B cell (primary cell): ENCODE measurements around the gene SEC16B. TPM values are rescaled to one million over a fixed set of nuclear protein-coding genes. Genes with fewer than 3 reads are reported as not detected.
A peak's percentile ranks its signal among the peaks of the same experiment; 100 is the strongest.

Source experiments
- ATAC-seq: fragments of 200-7000 bp; cut with Tn5 transposase; one replicate; pipeline ENCODE4 v1.10.0; 2021; ENCODE audit warnings: low read depth, mild to moderate bottlenecking, moderate number of reproducible peaks, moderate library complexity
- CTCF ChIA-PET: fragments of 350-600 bp; sonication (Branson Sonifier 250); formaldehyde crosslinking; loops from one replicate; lab custom pipeline; 2021; ENCODE audit warnings: antibody characterized with exemption, inconsistent platforms; lab: Charles Lee
- POLR2A ChIA-PET: fragments of 350-600 bp; sonication (Branson Sonifier 250); formaldehyde crosslinking; loops from one replicate; lab custom pipeline; 2021; ENCODE audit warnings: antibody characterized with exemption; lab: Charles Lee
- DNase-seq: peaks from one replicate; pipeline ENCODE4 v3.0.0; 2013
- H2AFZ ChIP-seq: 2 replicates; pipeline ENCODE4 v1.6.1; 2012; ENCODE audit warnings: mild to moderate bottlenecking, low read depth, low read length; ENCODE audit not compliant: insufficient read depth, poor library complexity, severe bottlenecking
- H3K27ac ChIP-seq, 2 donors: 1 replicate in 1 of 2; 2 replicates in 1 of 2; pipeline ENCODE4 v1.5.1; 2012 to 2013; ENCODE audit warnings: low read length in 2 of 2, mild to moderate bottlenecking in 2 of 2, moderate library complexity in 1 of 2
- H3K27me3 ChIP-seq, 4 experiments: fragments of 200-600 bp in 1 of 4; sonication (generic) in 1 of 4; replicated peaks in 1 of 4; 1 replicate in 2 of 4; 2 replicates in 2 of 4; pipeline versions ENCODE4 v1.6.1 to v1.7.0; 2013 to 2016; ENCODE audit warnings: low read length in 3 of 4, mild to moderate bottlenecking in 2 of 4, mixed read lengths in 1 of 4, moderate library complexity in 1 of 4; ENCODE audit not compliant: insufficient read depth in 4 of 4, control insufficient read depth in 3 of 4; ENCODE audit errors: control extremely low read depth in 1 of 4
- H3K36me3 ChIP-seq, 2 experiments: replicated peaks in 1 of 2; 1 replicate in 1 of 2; 2 replicates in 1 of 2; pipeline versions ENCODE4 v1.6.1 to v1.7.1; 2013; ENCODE audit warnings: low read length in 1 of 2; ENCODE audit not compliant: insufficient read depth in 2 of 2, control insufficient read depth in 1 of 2; ENCODE audit errors: control extremely low read depth in 1 of 2, extremely low read depth in 1 of 2
- H3K4me1 ChIP-seq, 2 donors: fragments of 200-600 bp in 1 of 2; sonication (generic) in 1 of 2; 1 replicate in 1 of 2; 2 replicates in 1 of 2; pipeline versions ENCODE4 v1.5.1 to v1.6.1; 2013 to 2017; ENCODE audit warnings: low read length in 2 of 2; ENCODE audit not compliant: control insufficient read depth in 2 of 2, insufficient read depth in 2 of 2
- H3K4me2 ChIP-seq: replicated peaks from 2 replicates; pipeline ENCODE3; 2012; ENCODE audit warnings: mild to moderate bottlenecking, low read depth, low read length; ENCODE audit not compliant: poor library complexity, severe bottlenecking
- H3K4me3 ChIP-seq, 5 experiments: fragments of 200-600 bp in 1 of 5; sonication (generic) in 1 of 5; 1 replicate in 3 of 5; 2 replicates in 2 of 5; pipeline versions ENCODE4 v1.5.1 to v1.7.0; 2011 to 2016; ENCODE audit warnings: low read length in 4 of 5, mild to moderate bottlenecking in 4 of 5, low read depth in 2 of 5, control low read depth in 1 of 5, moderate library complexity in 1 of 5; ENCODE audit not compliant: insufficient read depth in 1 of 5; ENCODE audit errors: control extremely low read depth in 1 of 5, extremely low read depth in 1 of 5
- H3K79me2 ChIP-seq: fragments of 200-600 bp; sonication (generic); one replicate; pipeline ENCODE4 v1.6.0; 2016; ENCODE audit warnings: low read length; ENCODE audit not compliant: control insufficient read depth, insufficient read depth
- H3K9ac ChIP-seq: fragments of 200-600 bp; sonication (generic); 2 replicates; pipeline ENCODE4 v1.6.1; 2017; ENCODE audit warnings: mild to moderate bottlenecking, low read length, moderate library complexity
- H3K9me3 ChIP-seq, 3 donors: one replicate each; pipeline versions ENCODE4 v1.6.1 to v1.7.1; 2013; ENCODE audit warnings: low read length in 2 of 3; ENCODE audit not compliant: control insufficient read depth in 2 of 3, insufficient read depth in 1 of 3; ENCODE audit errors: control extremely low read depth in 1 of 3
- H4K20me1 ChIP-seq: 2 replicates; pipeline ENCODE4 v1.6.0; 2012; ENCODE audit warnings: mild to moderate bottlenecking, low read length; ENCODE audit not compliant: insufficient read depth, control insufficient read depth, poor library complexity, severe bottlenecking
- H3K27ac Mint-ChIP-seq: one replicate; pipeline ENCODE4 v1.8.0; 2021; ENCODE audit warnings: mixed read lengths
- H3K27me3 Mint-ChIP-seq: one replicate; pipeline ENCODE4 v1.8.0; 2021; ENCODE audit warnings: mixed read lengths
- H3K4me1 Mint-ChIP-seq: one replicate; pipeline ENCODE4 v1.8.0; 2021; ENCODE audit warnings: mixed read lengths
- H3K4me3 Mint-ChIP-seq: one replicate; pipeline ENCODE4 v1.8.0; 2021; ENCODE audit warnings: mixed read lengths
- H3K9me3 Mint-ChIP-seq: one replicate; pipeline ENCODE4 v1.8.0; 2022; ENCODE audit warnings: mixed read lengths; ENCODE audit not compliant: insufficient read depth
- EZH2 ChIP-seq: IDR thresholded peaks from 2 replicates; pipeline ENCODE4 v1.6.1; 2012; ENCODE audit warnings: borderline replicate concordance, low read depth, mild to moderate bottlenecking, moderate library complexity, low read length; ENCODE audit not compliant: insufficient read depth, poor library complexity, severe bottlenecking
- WGBS: methylation state at CpG from one replicate; pipeline ENCODE4 v1.1.5; 2013; ENCODE audit warnings: missing lambda C conversion rate; ENCODE audit not compliant: insufficient coverage; 5-methylcytosine and 5-hydroxymethylcytosine counted together
- intact Hi-C: fragments of 100-400 bp; cut with micrococcal nuclease; formaldehyde crosslinking; loops from one replicate; pipeline ENCODE4 v1.10.0; 2022
- polyA plus RNA-seq: library from polyadenylated mRNA; depleted of rRNA; stranded (reverse); fragments of >200 nt; gene quantifications from 2 replicates; pipeline ENCODE4 v1.2.3, GENCODE V29; 2012
- total RNA-seq, 2 donors: library from RNA; stranded (reverse); fragments of 120-200 nt in 1 of 2; gene quantifications; 1 replicate in 1 of 2; 2 replicates in 1 of 2; pipeline versions ENCODE4 v1.2.3 to v1.2.4, GENCODE V29; 2013 to 2022
- TF ChIP-seq, protein P1 (sequence below): fragments of 200-600 bp; IDR thresholded peaks from one replicate; pipeline ENCODE4 v1.8.0; 2022; ENCODE audit warnings: antibody characterized with exemption, mild to moderate bottlenecking

Gene SEC16B
- total and polyA plus RNA-seq, 2 donors (not counting 1 experiment from before 2014, with no cell fraction given): 0.03 to 0.10 TPM

DNA sequence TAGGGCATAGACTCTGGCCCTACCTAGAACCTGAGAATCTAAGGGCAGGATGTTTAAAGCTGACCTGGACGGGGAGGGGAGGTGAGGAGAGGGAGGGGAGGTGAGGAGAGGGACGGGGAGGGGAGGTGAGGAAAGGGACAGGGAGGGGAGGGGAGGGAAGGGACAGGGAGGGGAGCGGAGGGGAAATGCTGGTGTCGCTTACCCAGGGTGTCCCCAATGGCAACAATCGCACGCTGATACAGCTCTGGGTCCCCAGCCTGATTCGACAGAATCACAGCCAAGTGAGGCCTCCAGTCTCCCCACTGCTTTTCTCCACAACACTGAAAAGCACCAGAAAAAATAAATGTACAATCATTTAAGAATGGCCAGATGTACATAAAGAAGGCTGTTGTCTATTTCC lies 22.2 kb downstream of the SEC16B start:
- no peaks in the 10 kb centered on the region for H3K36me3 ChIP-seq
- H3K27ac ChIP-seq: no peak overlapping the region
- H3K4me1 ChIP-seq: no peaks in the 10 kb centered on the region
- H3K27me3 ChIP-seq: no peaks in the 10 kb centered on the region
- Mint-ChIP-seq H3K9me3 (no peaks in the 10 kb centered on the region), H3K27ac (no peak overlapping the region), H3K4me3 (no peak overlapping the region), H3K27me3 (peaks cover 8% of the 10 kb centered on the region), H3K4me1 (no peaks in the 10 kb centered on the region)
- no peak for DNase-seq
- no peak for TF ChIP-seq EZH2
- TF ChIP-seq, protein P1, sequence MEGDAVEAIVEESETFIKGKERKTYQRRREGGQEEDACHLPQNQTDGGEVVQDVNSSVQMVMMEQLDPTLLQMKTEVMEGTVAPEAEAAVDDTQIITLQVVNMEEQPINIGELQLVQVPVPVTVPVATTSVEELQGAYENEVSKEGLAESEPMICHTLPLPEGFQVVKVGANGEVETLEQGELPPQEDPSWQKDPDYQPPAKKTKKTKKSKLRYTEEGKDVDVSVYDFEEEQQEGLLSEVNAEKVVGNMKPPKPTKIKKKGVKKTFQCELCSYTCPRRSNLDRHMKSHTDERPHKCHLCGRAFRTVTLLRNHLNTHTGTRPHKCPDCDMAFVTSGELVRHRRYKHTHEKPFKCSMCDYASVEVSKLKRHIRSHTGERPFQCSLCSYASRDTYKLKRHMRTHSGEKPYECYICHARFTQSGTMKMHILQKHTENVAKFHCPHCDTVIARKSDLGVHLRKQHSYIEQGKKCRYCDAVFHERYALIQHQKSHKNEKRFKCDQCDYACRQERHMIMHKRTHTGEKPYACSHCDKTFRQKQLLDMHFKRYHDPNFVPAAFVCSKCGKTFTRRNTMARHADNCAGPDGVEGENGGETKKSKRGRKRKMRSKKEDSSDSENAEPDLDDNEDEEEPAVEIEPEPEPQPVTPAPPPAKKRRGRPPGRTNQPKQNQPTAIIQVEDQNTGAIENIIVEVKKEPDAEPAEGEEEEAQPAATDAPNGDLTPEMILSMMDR: no peak
- POLR2A ChIA-PET: no interaction called here
- H3K9ac ChIP-seq: no peak overlapping the region
- no peak overlapping the region for H3K4me2 ChIP-seq
- H4K20me1 ChIP-seq: no peaks in the 10 kb centered on the region
- H3K79me2 ChIP-seq: no peaks in the 10 kb centered on the region
- CTCF ChIA-PET: no interaction called here
- ATAC-seq: no peak
- intact Hi-C loops: loop anchor here (5.0 kb wide), 1 partner anchor 1390 kb away; no protein-coding TSS in a partner anchor
- H3K4me3 ChIP-seq: no peak overlapping the region
- 80% methylated on average over 3 of the region's 7 CpGs for WGBS
- H2AFZ ChIP-seq: no peak overlapping the region
- H3K9me3 ChIP-seq: no peaks in the 10 kb centered on the region

DNA sequence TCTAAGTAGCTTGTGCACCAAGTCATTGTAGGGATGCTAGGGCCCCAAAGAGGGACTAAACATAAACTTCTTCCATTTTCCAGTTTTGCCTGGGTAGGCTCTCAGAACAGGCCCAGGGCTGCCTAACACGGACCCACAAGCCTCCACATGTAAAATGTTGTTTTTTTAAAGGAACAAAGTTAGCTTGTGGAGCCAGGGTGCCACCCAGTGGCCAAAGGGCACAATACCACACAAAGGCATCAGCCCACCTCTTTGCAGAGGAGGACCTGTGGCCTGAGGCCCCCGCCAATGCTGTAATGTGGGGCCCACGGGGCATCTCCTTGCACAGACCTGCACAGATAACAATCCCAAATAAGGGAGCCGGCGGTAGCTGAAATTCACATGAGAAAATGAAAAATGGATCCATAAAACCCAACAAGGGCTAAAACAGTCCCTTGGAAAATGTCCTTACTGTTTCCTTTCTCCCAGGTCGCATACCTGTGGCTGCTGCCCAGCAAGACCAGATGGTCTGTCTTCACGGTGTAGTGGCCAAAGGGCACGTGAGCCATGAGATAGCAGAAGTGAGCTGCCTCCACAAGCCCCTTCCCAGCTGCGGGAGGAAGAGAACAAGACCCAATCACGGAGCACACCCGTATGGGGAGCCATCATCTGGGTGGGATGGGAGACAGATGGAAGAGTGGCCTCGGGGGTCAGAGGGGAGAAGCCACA lies 23.8 kb downstream of the SEC16B start:
- ChIA-PET POLR2A (no interaction called here), CTCF (interaction anchor here (0.8 to 1.2 kb wide), 2 partner anchors 10 to 72 kb away, joined by 4 read pairs; no protein-coding TSS in a partner anchor)
- peaks cover 8% of the 10 kb centered on the region for H3K27me3 Mint-ChIP-seq
- H3K79me2 ChIP-seq: no peaks in the 10 kb centered on the region
- no peak overlapping the region for H3K27ac Mint-ChIP-seq
- H2AFZ ChIP-seq: no peak overlapping the region
- H3K36me3 ChIP-seq: no peaks in the 10 kb centered on the region
- no peaks in the 10 kb centered on the region for H3K9me3 ChIP-seq
- WGBS: 54% methylated on average over 5 of the region's 12 CpGs
- TF ChIP-seq, protein P1: peak; percentile 52
- TF ChIP-seq EZH2: no peak
- no peaks in the 10 kb centered on the region for H3K9me3 Mint-ChIP-seq
- no peak overlapping the region for H3K27ac ChIP-seq
- H3K9ac ChIP-seq: no peak overlapping the region
- no peak overlapping the region for H3K4me3 Mint-ChIP-seq
- no peaks in the 10 kb centered on the region for H3K27me3 ChIP-seq
- no peak overlapping the region for H3K4me2 ChIP-seq
- intact Hi-C loops: loop anchor here (5.0 kb wide), 1 partner anchor 1389 kb away; no protein-coding TSS in a partner anchor
- no peak overlapping the region for H3K4me3 ChIP-seq
- H3K4me1 ChIP-seq: no peaks in the 10 kb centered on the region
- no peaks in the 10 kb centered on the region for H4K20me1 ChIP-seq
- H3K4me1 Mint-ChIP-seq: no peaks in the 10 kb centered on the region
- peak; percentile 25 for DNase-seq
- ATAC-seq: no peak
